NCI-H82 treated with DMSO at 0.1 percent for 48 hours (cell line): ENCODE measurements around the gene SEM1.
A peak's percentile ranks its signal among the peaks of the same experiment; 100 is the strongest.
"Not testable (repeated sequence)": the region's sequence is repeated elsewhere in the genome, so short reads cannot be mapped to it uniquely, and the experiment has no call there.

Source experiments
- DNase-seq: peaks from one replicate; lab custom pipeline; 2025; ENCODE audit not compliant: unreplicated experiment; lab: John Stamatoyannopoulos, UW

SEM1 gene

DNA sequence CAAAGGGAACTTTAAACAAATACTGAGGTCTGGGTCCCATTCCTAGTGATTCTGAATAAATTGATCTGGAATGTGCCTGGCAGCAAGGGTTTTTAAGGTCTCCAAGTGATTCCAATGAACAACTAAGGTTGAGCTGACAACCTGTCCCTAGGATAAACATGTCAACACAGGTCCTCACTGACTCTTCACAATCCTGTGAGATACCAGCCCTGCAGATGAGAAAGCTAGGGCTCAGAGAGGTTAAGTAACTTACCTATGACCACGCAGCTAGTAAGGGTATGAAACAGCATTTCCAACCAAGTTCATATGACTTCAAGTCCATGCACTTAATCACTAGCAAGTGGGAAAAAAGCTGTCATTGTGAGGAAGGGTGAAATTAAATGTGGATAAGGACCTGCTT, 44.0 kb downstream of the SEM1 start:
- DNase-seq, result no peak

DNA sequence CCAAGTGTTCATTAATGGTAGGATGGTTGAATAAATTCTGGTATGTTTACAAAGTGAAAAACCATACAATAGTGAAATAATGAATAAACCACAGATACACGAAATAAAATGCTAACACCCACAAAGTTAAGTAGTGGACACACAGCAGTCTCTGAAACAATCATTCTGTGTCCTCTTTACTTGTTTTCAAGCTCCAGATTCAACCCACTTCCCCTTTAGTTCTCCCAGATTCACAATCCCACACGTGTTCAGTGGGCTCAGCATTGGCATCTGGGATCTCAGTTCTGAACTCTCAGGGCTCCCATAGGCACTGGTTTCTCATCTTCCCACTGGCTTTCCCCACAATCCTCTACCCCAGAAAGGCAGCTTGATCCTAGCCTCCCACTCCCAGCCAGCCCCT, 44.9 kb downstream of the SEM1 start:
- peak; percentile 45 for DNase-seq

DNA sequence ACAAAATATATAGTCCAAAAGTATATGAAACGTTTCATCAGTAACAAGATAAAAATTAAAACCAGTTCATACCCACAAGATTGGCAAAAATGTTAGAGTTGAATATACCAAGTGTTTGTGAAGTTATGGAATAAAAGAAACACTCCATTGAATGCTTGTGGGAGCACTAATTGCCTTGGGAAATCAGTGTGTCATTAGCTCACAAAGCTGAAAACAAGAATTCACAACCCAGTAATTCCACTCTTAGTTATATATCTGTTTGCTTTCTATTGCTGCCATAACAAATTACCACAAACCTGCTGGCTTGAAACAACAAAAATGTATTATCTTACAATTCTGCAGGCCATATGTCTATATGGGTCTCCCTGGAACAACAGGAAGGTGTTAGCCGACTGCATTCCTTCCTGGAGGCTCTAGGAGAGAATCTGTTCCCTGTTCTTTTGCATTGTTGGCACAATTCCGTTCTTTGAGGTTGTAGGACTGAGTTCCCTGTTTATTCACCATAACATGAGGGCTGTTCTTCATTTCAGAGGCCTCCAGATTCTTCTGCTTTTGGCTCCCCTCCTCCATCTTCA, 45.7 kb downstream of the SEM1 start:
- no peak for DNase-seq

DNA sequence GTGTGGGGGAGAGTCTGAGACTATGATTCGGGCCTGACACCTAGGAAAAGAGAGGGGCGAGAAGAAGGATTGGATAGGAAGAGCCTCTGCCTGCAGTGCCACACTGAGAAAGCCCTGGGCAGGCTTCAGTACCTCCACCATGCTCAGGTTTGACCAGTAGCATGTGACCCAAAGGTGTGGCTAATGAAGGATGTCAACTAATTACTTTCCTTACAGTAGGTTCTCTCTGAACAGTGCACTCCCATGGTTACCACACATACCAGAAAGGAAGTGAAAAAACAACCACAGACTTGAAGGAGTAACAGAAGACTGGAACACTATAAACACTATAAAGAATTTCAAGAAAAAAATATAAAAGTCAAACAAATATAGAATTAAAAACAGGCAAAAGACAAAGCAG, 46.2 kb downstream of the SEM1 start:
- DNase-seq, result no peak

DNA sequence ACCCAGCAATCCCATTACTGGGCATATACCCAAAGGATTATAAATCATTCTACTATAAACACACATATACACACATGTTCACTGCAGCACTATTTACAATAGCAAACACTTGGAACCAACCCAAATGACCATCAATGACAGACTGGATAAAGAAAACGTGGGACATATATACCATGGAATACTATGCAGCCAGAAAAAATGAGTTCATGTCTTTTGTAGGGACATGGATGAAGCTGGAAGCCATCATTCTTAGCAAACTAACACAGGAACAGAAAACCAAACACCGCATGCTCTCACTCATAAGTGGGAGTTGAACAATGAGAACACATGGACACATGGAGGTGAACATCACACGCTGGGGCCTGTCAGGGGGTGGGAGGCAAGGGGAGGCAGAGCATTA, 47.5 kb downstream of the SEM1 start:
- DNase-seq, result not testable (repeated sequence)

DNA sequence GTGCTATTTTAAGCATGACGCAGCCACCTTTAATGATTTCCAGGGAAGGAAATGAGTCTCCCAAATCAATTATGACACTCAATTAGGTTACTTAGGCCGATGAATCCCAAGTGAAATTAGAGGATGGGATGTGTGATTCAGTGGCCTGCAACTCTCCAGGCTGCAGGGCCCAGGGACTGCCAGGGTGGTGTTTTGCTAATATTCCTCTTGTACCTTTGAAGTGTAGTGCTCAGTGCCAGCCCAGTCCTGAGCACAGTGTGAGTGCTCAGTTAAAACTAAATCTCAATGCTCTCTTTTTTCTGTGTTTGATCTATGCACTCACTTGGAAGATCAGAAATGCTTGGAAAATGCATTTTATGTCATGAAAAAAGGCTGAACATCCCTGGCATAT, 51.6 kb downstream of the SEM1 start:
- DNase-seq, result no peak

DNA sequence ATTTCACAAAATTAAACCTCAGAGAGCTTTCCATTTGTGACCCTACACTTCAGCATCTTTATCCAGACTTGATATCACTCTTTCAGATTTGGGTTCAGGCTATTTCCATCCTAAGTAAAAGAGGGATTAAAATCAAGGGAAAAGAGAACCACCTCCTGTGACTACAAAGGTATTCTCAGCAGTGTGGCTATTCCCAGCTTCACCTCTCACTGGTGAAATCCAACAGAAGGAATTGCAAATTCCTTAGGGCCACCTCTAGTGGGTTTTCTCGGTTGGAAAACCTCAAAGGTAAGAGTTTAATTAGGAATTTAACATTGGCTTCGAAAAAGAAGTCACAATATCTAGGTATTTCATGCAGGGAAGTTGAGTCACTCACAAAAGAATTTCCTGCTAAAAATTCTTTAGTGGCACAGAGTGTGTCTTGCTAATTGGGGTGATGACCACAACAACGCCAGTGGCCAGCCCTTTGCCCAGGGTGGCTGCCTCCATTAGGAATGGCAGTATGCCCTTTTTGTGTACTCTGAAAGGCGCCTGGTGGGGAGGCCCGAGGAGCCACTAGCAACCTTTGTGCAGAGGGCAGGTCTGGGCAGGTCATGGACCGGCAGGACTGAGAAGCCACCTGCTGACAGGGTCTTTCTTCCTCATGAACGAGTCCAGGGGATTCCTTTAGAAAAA, 52.2 kb downstream of the SEM1 start:
- no peak for DNase-seq

DNA sequence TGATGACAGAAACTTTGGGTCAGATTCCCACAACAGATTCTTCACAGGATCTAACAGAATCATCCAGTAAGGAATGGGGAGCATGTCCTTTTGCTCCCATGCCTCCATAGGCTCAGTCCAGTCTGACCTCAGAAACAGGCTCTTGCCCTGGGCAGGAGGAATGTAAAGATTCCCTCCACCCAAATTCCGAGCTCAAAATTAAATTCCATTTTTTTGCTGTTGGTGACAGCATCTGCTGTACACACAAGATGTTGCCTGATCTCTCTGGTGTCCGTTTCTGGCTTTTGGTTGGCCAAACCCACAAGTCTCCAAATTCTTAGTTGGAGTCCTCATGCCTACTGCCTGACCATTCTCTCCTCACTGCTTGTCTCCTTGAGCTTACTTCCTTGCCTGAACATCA, 53.7 kb downstream of the SEM1 start:
- no peak for DNase-seq

DNA sequence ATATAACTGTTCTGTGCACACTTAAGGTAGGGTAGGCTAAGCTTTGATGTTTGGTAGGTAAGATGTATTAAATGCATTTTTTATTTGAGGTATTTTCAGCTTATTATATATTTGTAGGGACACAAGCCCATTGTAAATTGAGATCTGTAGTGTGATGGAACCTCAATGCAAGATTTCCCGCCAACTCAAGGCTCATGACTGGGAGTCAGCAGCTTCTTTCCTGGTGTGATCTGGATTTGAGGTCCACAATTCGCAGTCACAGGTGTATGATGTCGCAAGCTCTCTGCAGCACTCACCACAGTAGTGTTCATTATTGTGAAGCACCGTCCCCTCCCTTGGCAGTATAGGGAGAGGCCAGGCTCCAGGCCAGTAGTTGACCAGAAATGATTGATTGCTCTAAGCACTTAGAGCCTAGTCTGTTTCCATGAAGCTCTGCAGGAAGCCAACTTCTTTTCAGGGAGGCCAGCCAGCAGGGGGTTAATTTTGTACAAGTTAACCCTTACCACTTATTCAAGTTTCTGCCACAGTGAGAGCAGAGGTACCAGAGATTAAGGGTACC, 54.9 kb downstream of the SEM1 start:
- DNase-seq, result no peak

DNA sequence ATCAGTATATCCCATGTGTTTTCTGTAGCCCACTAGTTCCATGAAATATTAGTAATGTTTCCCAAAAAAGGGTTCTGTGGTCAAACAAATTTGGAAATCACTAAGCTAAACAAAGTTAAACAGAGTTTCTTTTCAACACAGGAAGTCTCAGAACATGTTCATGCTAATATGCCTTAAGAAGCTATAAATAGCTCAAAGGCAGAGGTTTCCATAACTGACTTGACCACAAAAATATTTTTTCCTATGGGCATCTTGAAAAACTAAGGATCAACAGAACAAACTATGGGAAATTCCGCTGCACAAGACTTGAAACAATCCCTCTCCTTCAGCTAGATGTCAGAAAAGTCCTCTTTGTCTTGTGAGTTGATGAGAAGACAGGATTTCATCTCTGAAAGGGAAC, 59.7 kb downstream of the SEM1 start:
- no peak for DNase-seq

DNA sequence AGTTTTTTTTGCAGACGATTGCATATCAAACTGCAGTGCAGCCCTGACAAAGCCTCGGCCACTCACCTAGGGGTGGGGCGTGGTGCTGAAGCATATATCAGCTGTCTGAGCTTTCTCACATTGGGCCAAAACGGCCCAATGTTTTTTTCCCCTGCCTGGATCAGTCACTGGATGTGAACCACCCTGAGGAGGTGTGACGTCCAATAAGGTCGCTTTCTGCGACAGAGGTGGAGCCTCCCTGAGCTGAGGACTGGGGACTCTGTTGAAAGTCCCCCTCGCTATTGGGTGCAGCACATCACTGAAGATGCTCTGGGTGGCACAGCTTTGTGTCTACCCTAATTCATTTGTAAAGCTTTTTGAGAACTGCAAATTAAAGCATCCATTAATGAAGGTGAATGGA, 60.9 kb downstream of the SEM1 start:
- DNase-seq, result no peak

DNA sequence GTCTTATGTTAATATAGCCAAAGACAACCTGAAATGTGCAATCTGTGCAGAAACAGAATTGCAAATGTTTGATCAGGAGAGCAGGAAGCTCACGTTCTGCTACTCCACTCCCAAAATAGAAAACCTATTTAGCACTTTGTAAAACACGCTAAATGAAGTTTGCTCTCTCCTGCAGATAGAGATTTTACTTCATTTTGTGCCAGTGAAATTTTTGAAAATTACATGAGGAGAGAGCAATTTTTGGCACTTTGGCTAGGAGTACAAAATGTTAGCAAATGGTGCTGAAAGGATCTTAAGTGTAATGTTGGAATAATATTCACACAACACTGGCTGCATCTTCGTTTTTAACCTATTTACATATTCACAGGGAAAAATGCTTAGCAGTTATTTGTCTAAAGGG, 61.9 kb downstream of the SEM1 start:
- no peak for DNase-seq

DNA sequence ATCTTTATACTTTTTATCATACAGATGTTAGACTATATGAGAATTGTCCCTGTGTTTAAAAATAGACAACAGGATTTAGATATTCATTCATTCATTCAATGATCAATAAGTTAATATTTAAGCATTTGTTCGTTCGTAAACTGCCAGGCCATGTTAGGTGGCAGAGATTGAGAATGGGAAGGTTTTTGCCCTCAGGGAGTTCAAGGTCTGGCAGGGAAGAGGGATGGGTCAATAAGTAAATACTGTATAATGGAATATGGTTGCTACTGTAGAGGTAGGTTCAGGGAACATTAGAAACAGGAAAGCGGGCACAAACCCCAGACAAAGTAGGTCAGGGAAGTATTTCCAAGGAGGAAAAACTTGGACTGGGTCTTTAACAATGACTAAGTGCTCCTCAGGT, 64.6 kb downstream of the SEM1 start:
- no peak for DNase-seq

DNA sequence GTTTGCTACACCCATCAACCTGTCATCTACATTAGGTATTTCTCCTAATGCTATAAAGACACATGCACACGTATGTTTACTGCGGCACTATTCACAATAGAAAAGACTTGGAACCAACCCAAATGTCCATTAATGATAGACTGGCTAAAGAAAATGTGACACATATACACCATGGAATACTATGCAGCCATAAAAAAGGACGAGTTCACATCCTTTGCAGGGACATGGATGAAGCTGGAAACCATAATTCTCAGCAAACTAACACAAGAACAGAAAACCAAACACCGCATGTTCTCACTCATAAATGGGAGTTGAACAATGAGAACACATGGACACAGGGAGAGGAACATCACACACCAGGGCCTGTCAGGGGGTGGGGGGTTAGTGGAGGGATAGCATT, 66.2 kb downstream of the SEM1 start:
- not testable (repeated sequence) for DNase-seq

DNA sequence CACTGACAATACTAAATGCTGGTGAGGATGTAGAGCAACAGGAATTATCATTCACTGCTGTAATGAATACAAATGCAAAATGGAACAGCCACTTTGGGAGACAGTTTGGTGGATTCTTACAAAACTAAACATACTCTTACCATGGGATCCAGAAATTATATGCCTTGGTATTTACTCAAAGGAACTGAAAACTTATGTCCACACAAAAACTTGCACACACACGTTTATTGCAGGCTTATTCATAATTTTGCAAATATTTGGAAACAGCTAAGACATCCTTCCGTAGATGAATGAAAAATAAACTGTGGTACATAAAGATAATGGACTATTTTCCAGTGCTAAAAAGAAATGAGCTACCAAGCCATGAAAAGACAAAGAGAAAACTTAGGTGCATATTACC, 69.6 kb downstream of the SEM1 start:
- DNase-seq, result no peak
